Progenitor cell of endocrine pancreas (in vitro differentiated cells): ENCODE measurements around the gene GTPBP4. TPM values are rescaled to one million over a fixed set of nuclear protein-coding genes. Genes with fewer than 3 reads are reported as not detected.

ENCODE experiments used
- DNase-seq: peaks from one replicate; pipeline ENCODE4 v3.0.0; 2021; ENCODE audit warnings: low spot score; ENCODE audit not compliant: unreplicated experiment
- H3K27ac Mint-ChIP-seq: 2 replicates; pipeline ENCODE4 v1.8.0; 2021; ENCODE audit warnings: mild to moderate bottlenecking, moderate library complexity, mixed read lengths
- H3K27me3 Mint-ChIP-seq: 2 replicates; pipeline ENCODE4 v1.8.0; 2021; ENCODE audit warnings: mixed read lengths
- H3K36me3 Mint-ChIP-seq: 2 replicates; pipeline ENCODE4 v1.8.0; 2022; ENCODE audit warnings: mixed read lengths; ENCODE audit not compliant: insufficient read depth
- H3K4me1 Mint-ChIP-seq: 2 replicates; pipeline ENCODE4 v1.8.0; 2021; ENCODE audit warnings: low read depth, mixed read lengths
- H3K4me3 Mint-ChIP-seq: 2 replicates; pipeline ENCODE4 v1.8.0; 2021; ENCODE audit warnings: low read depth, mild to moderate bottlenecking, moderate library complexity, mixed read lengths
- H3K9me3 Mint-ChIP-seq: 2 replicates; pipeline ENCODE4 v1.8.0; 2021; ENCODE audit warnings: low read depth, mixed read lengths
- CTCF ChIP-seq: fragments of 200-600 bp; sonication (generic); IDR thresholded peaks from one replicate; pipeline ENCODE4 v1.5.0; 2021; ENCODE audit warnings: antibody characterized with exemption, mild to moderate bottlenecking; ENCODE audit not compliant: unreplicated experiment
- total RNA-seq: library from RNA; stranded (reverse); gene quantifications from 2 replicates; pipeline ENCODE4 v1.2.1, GENCODE V29; 2021

Gene GTPBP4
- total RNA-seq, 1 donor from 2014 or later: 53.2 TPM

DNA sequence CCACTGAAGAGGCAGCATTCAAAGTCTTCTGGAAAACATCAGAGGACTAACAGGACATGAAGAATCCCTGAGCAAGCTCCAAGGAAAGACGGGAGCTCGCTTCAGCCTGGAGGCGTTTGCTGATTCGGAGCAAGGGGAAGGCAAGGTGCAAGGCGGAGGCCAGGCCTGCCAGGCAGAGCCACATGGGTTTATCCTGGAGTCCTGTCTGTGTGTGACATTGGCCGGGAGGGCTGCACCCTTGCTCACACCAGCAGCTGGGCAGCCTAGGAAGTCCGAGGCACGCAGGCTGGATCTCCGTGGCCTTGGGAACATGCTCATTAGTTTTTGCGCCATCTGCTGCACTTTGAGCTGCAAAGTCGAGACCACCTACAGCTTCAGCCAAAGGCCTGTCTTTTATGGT is 34.4 kb upstream of the GTPBP4 start:
- Mint-ChIP-seq H3K27ac (no peak overlapping the region), H3K36me3 (no peaks in the 10 kb centered on the region), H3K4me3 (no peak overlapping the region), H3K27me3 (peaks cover 27% of the 10 kb centered on the region), H3K9me3 (no peaks in the 10 kb centered on the region), H3K4me1 (no peaks in the 10 kb centered on the region)
- no peak for DNase-seq
- TF ChIP-seq CTCF: no peak

DNA sequence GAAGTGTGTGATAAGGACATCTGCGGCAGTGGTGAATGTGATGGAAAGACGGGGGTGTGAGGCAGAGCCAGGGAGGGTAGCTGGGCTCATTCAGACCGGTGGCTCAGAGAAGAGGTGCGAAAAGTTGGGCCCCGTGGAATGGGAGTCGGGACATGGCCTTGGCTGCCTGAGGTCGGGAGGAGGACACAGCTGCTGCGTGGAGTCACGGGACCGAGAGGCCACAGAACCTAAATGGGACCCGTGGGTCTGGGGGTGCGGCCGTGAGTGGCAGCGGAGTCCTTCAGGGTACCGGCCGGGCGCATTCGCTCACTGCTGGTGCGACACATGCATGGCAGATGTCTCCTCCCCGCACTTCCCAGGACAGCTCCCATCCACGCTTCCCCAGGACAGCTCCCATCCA is 33.8 kb upstream of the GTPBP4 start:
- Mint-ChIP-seq H3K36me3 (no peaks in the 10 kb centered on the region), H3K27ac (no peak overlapping the region), H3K27me3 (peaks cover 26% of the 10 kb centered on the region), H3K4me3 (no peak overlapping the region), H3K9me3 (no peaks in the 10 kb centered on the region), H3K4me1 (no peaks in the 10 kb centered on the region)
- DNase-seq: no peak
- no peak for TF ChIP-seq CTCF

GRCh38 chr10:955127-955819 is 33.0 kb upstream of the GTPBP4 start:
- Mint-ChIP-seq H3K4me3 (no peak overlapping the region), H3K4me1 (no peaks in the 10 kb centered on the region), H3K9me3 (no peaks in the 10 kb centered on the region), H3K36me3 (no peaks in the 10 kb centered on the region), H3K27ac (no peak overlapping the region), H3K27me3 (peaks cover 22% of the 10 kb centered on the region)
- TF ChIP-seq CTCF: no peak
- DNase-seq: no peak

GRCh38 chr10:955820-956217 is 32.4 kb upstream of the GTPBP4 start:
- Mint-ChIP-seq H3K27ac (no peak overlapping the region), H3K27me3 (peaks cover 21% of the 10 kb centered on the region), H3K36me3 (no peaks in the 10 kb centered on the region), H3K4me3 (no peak overlapping the region), H3K4me1 (no peaks in the 10 kb centered on the region), H3K9me3 (no peaks in the 10 kb centered on the region)
- no peak for TF ChIP-seq CTCF
- DNase-seq: no peak

DNA sequence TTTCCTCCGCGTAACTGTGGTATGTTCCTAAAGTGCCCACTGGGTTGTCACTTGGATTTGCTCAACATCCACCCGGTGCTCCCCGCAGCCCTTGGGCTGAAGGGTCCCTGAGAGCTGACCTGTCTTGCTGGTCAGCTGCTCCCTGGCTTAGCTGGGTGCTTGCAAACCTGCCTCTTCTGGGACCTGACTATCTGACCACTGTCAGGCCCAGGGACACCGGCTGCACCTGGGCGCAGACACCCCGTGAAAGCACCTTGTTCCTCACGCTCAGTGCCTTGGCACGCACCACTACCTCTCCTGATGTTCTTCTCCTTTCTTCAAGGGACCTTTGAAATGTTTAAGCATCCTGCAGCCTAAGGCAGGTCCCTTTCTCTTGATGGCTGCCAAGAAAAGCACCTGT is 30.1 kb upstream of the GTPBP4 start:
- peaks cover 18% of the 10 kb centered on the region for H3K27me3 Mint-ChIP-seq
- H3K4me3 Mint-ChIP-seq: no peak overlapping the region
- no peak for DNase-seq

More for the DNA sequence above, 30.1 kb upstream of the GTPBP4 start:
- Mint-ChIP-seq H3K36me3 (no peaks in the 10 kb centered on the region), H3K9me3 (no peaks in the 10 kb centered on the region), H3K27ac (no peak overlapping the region), H3K4me1 (no peaks in the 10 kb centered on the region)
- no peak for TF ChIP-seq CTCF
